NOMO-1 treated with dmso at 0.1 percent for 144 hours (cell line): ENCODE results near the gene C1GALT1.
"Not testable (repeated sequence)": the region's sequence is repeated elsewhere in the genome, so short reads cannot be mapped to it uniquely, and the experiment has no call there.

Source experiments
- DNase-seq: peaks from one replicate; lab custom pipeline; 2025; ENCODE audit not compliant: unreplicated experiment; lab: John Stamatoyannopoulos, UW

The C1GALT1 gene

GRCh38 chr7:7166318-7166717, 16.0 kb upstream of the C1GALT1 start:
- no peak for DNase-seq

- no peak for DNase-seq
Observed at GRCh38 chr7:7169296-7169695, 13.0 kb upstream of the C1GALT1 start.

- DNase-seq = no peak
Observed at GRCh38 chr7:7173956-7174632, 8.2 kb upstream of the C1GALT1 start.

- no peak for DNase-seq
Observed at GRCh38 chr7:7175075-7175695, 7.2 kb upstream of the C1GALT1 start.

GRCh38 chr7:7176406-7177043, 5.8 kb upstream of the C1GALT1 start:
- peak; percentile 21 for DNase-seq

GRCh38 chr7:7177044-7177517, 5.3 kb upstream of the C1GALT1 start:
- DNase-seq = no peak

- no peak for DNase-seq
Observed at GRCh38 chr7:7178081-7178480, 4.3 kb upstream of the C1GALT1 start.

GRCh38 chr7:7178906-7179305, 3.4 kb upstream of the C1GALT1 start:
- DNase-seq = no peak

- no peak for DNase-seq
Observed at GRCh38 chr7:7180725-7181449, 1.5 kb upstream of the C1GALT1 start.

GRCh38 chr7:7181519-7182155, 707 bp upstream of the C1GALT1 start:
- peak; percentile 76 for DNase-seq

GRCh38 chr7:7183061-7183837, 905 bp downstream of the C1GALT1 start:
- peak; percentile 42 for DNase-seq

GRCh38 chr7:7183838-7184463, 1.6 kb downstream of the C1GALT1 start:
- DNase-seq = no peak

- no peak for DNase-seq
Observed at GRCh38 chr7:7185371-7185989, 3.1 kb downstream of the C1GALT1 start.

GRCh38 chr7:7188091-7188490, 5.7 kb downstream of the C1GALT1 start:
- no peak for DNase-seq

GRCh38 chr7:7188742-7189141, 6.4 kb downstream of the C1GALT1 start:
- DNase-seq = no peak

- DNase-seq = no peak
Observed at GRCh38 chr7:7190142-7190541, 7.8 kb downstream of the C1GALT1 start.

GRCh38 chr7:7191137-7191536, 8.8 kb downstream of the C1GALT1 start:
- no peak for DNase-seq

GRCh38 chr7:7192798-7193788, 10.7 kb downstream of the C1GALT1 start:
- not testable (repeated sequence) for DNase-seq
